ENCODE data around the gene WDR86.

Gene WDR86

DNA sequence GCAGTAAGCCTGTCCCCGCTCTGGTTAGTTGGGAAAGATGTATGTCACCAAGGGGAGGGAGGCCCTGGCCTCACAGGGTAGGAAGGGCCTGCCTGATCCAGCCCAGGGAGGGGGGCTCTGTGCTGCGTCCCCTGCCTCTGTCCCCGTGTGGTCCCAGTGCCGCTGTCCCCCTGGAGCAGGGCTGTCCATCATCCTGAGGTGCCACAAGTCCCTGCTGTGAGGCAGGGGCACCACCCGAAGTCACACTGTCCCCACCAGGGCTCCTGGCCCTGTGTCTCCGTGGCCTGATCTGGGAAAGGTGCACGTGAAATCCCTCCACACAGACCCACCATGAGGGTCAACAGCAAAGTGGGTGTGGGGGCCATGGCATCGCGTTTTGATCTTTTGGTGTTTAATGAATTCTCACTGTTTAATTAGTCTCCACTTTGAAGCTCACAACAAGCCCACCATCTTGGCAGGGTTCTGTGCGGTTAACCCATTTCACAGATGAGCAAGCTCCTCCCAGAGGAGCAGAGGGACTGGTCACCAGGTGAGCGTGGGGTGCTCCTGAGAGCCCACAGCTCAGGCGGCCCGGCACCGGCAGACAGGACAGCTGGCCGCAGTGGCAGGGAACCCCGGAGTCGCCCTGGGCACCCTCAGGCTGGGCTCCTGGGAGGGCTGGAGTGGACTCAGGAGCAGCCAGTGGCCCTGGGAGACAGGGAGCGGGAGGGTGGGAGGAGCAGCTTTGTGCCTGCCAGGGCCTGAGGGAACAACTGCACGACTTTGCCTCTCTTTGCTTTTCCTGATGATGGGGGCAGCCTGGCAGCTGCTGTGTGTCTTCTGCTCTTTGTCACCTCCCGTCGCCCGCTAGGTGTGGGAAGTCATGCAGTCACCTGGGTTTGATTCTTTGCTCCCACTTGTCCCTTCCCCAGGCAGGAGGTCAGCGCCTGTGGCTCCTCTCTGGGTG lies 42.1 kb upstream of the WDR86 start:
- Histone ChIP-seq H3K27me3 (replicated peaks; ENCODE audit: insufficient read depth, low read length) (0 out of 2 replicates have a peak, but pooled peaks cover 11% of the 10 kb centered on the region), H3K9me3 (replicated peaks; ENCODE audit: insufficient read depth, low read length) (no peaks in the 10 kb centered on the region), H3K27ac (ENCODE audit: low read length) (no peak overlapping the region), H3K9me2 (replicated peaks; ENCODE audit: insufficient read depth, low read length) (no peaks in the 10 kb centered on the region), H3K36me3 (replicated peaks; ENCODE audit: insufficient read depth, low read length) (no peaks in the 10 kb centered on the region), H3K9ac (ENCODE audit: low read length) (no peak overlapping the region), H3K79me2 (ENCODE audit: low read length) (no peaks in the 10 kb centered on the region), H3F3A (ENCODE audit: insufficient read depth, low read length) (no peaks in the 10 kb centered on the region), H3K4me1 (ENCODE audit: low read length) (no peaks in the 10 kb centered on the region), H4K20me1 (ENCODE audit: insufficient read depth, low read length) (no peaks in the 10 kb centered on the region), H2AFZ (ENCODE audit: low read length) (no peak overlapping the region), H3K4me2 (ENCODE audit: low read depth, low read length) (no peak overlapping the region), H3K4me3 (ENCODE audit: low read length) (no peak overlapping the region)
- no peak for DNase-seq
- no peak for TF ChIP-seq EZH2phosphoT487 (IDR thresholded peaks at IDR 0.05; ENCODE audit: low read length)
- TF ChIP-seq EZH2 (optimal IDR thresholded peaks at IDR 0.05; ENCODE audit: low read depth, low read length): no peak
- TF ChIP-seq, protein P1, sequence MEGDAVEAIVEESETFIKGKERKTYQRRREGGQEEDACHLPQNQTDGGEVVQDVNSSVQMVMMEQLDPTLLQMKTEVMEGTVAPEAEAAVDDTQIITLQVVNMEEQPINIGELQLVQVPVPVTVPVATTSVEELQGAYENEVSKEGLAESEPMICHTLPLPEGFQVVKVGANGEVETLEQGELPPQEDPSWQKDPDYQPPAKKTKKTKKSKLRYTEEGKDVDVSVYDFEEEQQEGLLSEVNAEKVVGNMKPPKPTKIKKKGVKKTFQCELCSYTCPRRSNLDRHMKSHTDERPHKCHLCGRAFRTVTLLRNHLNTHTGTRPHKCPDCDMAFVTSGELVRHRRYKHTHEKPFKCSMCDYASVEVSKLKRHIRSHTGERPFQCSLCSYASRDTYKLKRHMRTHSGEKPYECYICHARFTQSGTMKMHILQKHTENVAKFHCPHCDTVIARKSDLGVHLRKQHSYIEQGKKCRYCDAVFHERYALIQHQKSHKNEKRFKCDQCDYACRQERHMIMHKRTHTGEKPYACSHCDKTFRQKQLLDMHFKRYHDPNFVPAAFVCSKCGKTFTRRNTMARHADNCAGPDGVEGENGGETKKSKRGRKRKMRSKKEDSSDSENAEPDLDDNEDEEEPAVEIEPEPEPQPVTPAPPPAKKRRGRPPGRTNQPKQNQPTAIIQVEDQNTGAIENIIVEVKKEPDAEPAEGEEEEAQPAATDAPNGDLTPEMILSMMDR (IDR thresholded peaks at IDR 0.05; ENCODE audit: low read length): no peak

DNA sequence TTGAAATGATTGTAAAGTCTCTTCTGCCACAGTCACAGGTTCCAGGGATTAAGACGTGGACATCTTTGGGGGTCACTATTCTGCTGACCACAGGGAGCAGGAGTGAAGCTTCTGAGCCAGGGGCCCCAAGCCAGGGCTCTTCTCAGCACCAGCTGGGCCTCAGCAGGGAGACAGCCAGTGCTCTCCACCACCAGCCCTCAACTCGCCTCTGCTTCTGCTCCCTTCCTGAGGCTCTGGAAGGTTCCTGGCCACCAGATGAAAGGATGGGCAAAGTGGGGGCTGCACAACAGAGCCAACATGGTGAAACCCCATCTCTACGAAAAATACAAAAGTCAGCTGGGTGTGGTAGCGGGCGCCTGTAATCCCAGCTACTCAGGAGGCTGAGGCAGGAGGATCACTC lies 41.3 kb upstream of the WDR86 start:
- H3K79me2 ChIP-seq (ENCODE audit: low read length): no peaks in the 10 kb centered on the region
- H3K27me3 ChIP-seq (replicated peaks; ENCODE audit: insufficient read depth, low read length): 0 out of 2 replicates have a peak, but pooled peaks cover 11% of the 10 kb centered on the region
- TF ChIP-seq, protein P1 (IDR thresholded peaks at IDR 0.05; ENCODE audit: low read length): no peak
- TF ChIP-seq EZH2phosphoT487 (IDR thresholded peaks at IDR 0.05; ENCODE audit: low read length) (no peak), EZH2 (optimal IDR thresholded peaks at IDR 0.05; ENCODE audit: low read depth, low read length) (no peak)
- DNase-seq: no peak
- no peak overlapping the region for H3K27ac ChIP-seq (ENCODE audit: low read length)
- H3K4me1 ChIP-seq (ENCODE audit: low read length): no peaks in the 10 kb centered on the region
- H3K9me2 ChIP-seq (replicated peaks; ENCODE audit: insufficient read depth, low read length): no peaks in the 10 kb centered on the region
- no peak overlapping the region for H3K9ac ChIP-seq (ENCODE audit: low read length)
- no peaks in the 10 kb centered on the region for H3K36me3 ChIP-seq (replicated peaks; ENCODE audit: insufficient read depth, low read length)
- H3F3A ChIP-seq (ENCODE audit: insufficient read depth, low read length): no peaks in the 10 kb centered on the region
- H4K20me1 ChIP-seq (ENCODE audit: insufficient read depth, low read length): no peaks in the 10 kb centered on the region
- no peaks in the 10 kb centered on the region for H3K9me3 ChIP-seq (replicated peaks; ENCODE audit: insufficient read depth, low read length)
- H3K4me2 ChIP-seq (ENCODE audit: low read depth, low read length): no peak overlapping the region
- H2AFZ ChIP-seq (ENCODE audit: low read length): no peak overlapping the region
- no peak overlapping the region for H3K4me3 ChIP-seq (ENCODE audit: low read length)

DNA sequence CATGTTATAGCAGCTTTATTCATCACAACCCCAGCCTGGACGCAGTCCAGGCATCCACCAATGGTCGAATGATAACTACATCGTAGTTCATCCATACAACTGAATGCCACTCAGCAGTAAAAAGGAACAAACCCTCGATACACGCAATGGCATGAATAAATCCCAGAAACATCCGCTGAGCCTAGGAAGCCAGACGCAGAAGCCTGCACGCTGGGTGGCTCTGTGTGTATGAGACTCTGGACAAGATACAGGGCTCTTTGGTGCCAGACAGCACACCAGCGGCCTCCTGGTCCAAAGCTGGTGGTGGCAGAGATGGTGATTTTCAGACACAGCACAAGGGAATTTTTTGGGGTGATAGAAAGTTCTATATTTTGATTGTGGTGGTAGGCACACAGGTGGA lies 40.2 kb upstream of the WDR86 start:
- Histone ChIP-seq H3K9ac (ENCODE audit: low read length) (no peak overlapping the region), H4K20me1 (ENCODE audit: insufficient read depth, low read length) (no peaks in the 10 kb centered on the region), H3K9me3 (replicated peaks; ENCODE audit: insufficient read depth, low read length) (no peaks in the 10 kb centered on the region)

More for the DNA sequence above, 40.2 kb upstream of the WDR86 start:
- no peaks in the 10 kb centered on the region for H3K4me1 ChIP-seq (ENCODE audit: low read length)
- DNase-seq: no peak
- 0 out of 2 replicates have a peak, but pooled peaks cover 11% of the 10 kb centered on the region for H3K27me3 ChIP-seq (replicated peaks; ENCODE audit: insufficient read depth, low read length)
- no peak overlapping the region for H3K4me3 ChIP-seq (ENCODE audit: low read length)
- H3K79me2 ChIP-seq (ENCODE audit: low read length): no peaks in the 10 kb centered on the region
- TF ChIP-seq, protein P1 (IDR thresholded peaks at IDR 0.05; ENCODE audit: low read length): no peak
- TF ChIP-seq EZH2phosphoT487 (IDR thresholded peaks at IDR 0.05; ENCODE audit: low read length) (no peak), EZH2 (optimal IDR thresholded peaks at IDR 0.05; ENCODE audit: low read depth, low read length) (no peak)
- H3F3A ChIP-seq (ENCODE audit: insufficient read depth, low read length): no peaks in the 10 kb centered on the region
- no peaks in the 10 kb centered on the region for H3K9me2 ChIP-seq (replicated peaks; ENCODE audit: insufficient read depth, low read length)
- no peak overlapping the region for H3K4me2 ChIP-seq (ENCODE audit: low read depth, low read length)
- no peak overlapping the region for H3K27ac ChIP-seq (ENCODE audit: low read length)
- no peaks in the 10 kb centered on the region for H3K36me3 ChIP-seq (replicated peaks; ENCODE audit: insufficient read depth, low read length)
- no peak overlapping the region for H2AFZ ChIP-seq (ENCODE audit: low read length)

Measured in MM.1S (cell line).